ENCODE data around the gene DIAPH2. TPM values are rescaled to one million over a fixed set of nuclear protein-coding genes. Genes with fewer than 3 reads are reported as not detected.

The DIAPH2 gene
- total RNA-seq, 2 donors from 2014 or later = 21.5 to 51.8 TPM

GRCh38 chrX:97605271-97605670 is 920.6 kb downstream of the DIAPH2 start:
- no peaks in the 10 kb centered on the region for H3K9me3 Mint-ChIP-seq
- no peaks in the 10 kb centered on the region for H3K9me3 ChIP-seq (ENCODE audit: control insufficient read depth, low read length)
- H3K27ac ChIP-seq (ENCODE audit: low read depth, low read length) = no peak overlapping the region
- H3K4me3 ChIP-seq (ENCODE audit: low read length) = no peak overlapping the region
- H3K36me3 ChIP-seq (ENCODE audit: control insufficient read depth, insufficient read depth, low read length) = no peaks in the 10 kb centered on the region
- H3K9ac ChIP-seq (ENCODE audit: extremely low read depth, low read length, poor library complexity, severe bottlenecking) = no peak overlapping the region
- peaks cover 3% of the 10 kb centered on the region for H3K36me3 Mint-ChIP-seq (ENCODE audit: low read depth)
- H3K4me1 ChIP-seq (ENCODE audit: control insufficient read depth, insufficient read depth, low read length) = no peaks in the 10 kb centered on the region
- H3K4me1 Mint-ChIP-seq = peaks cover 25% of the 10 kb centered on the region
- H3K27me3 Mint-ChIP-seq (ENCODE audit: insufficient read depth) = no peaks in the 10 kb centered on the region
- no peak for TF ChIP-seq CTCF (conservative IDR thresholded peaks at IDR 0.05)
- no peak for DNase-seq
- no peak overlapping the region for H3K4me3 Mint-ChIP-seq
- H3K27me3 ChIP-seq (ENCODE audit: control insufficient read depth, insufficient read depth, low read length, poor library complexity, severe bottlenecking) = no peaks in the 10 kb centered on the region
- H3K27ac Mint-ChIP-seq = no peak overlapping the region
- 84% methylated on average over 2 of the region's 3 CpGs; no CpG with 5 or more reads in 1 of the 2 experiments for WGBS, 2 experiments (ENCODE audit: insufficient coverage in 1 of 2, insufficient read length in 1 of 2)

DNA sequence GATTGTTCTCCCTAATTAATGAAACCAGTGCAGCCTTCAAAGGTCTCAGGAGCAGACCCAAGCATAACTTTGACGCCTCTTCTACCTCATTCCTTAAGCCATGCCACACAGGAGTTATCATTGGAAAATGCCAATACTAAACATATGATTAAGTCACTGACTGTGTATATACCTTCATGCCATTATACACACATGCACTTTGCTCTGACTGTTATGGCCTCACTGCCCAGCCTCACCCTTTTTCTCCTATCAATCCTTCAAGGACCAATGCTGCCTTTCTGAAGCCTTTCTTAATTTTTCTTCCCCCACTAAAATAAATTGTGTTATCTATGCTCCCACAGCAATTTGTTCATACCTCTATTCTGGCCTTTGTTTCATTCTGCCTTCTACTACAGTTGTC is 924.7 kb downstream of the DIAPH2 start:
- H3K27ac ChIP-seq (ENCODE audit: low read depth, low read length) = no peak overlapping the region
- H3K9me3 Mint-ChIP-seq = no peaks in the 10 kb centered on the region
- TF ChIP-seq CTCF (conservative IDR thresholded peaks at IDR 0.05) = no peak
- no peaks in the 10 kb centered on the region for H3K27me3 Mint-ChIP-seq (ENCODE audit: insufficient read depth)
- H3K4me3 Mint-ChIP-seq = no peak overlapping the region
- no peaks in the 10 kb centered on the region for H3K4me1 ChIP-seq (ENCODE audit: control insufficient read depth, insufficient read depth, low read length)
- peaks cover 8% of the 10 kb centered on the region for H3K4me1 Mint-ChIP-seq
- H3K9ac ChIP-seq (ENCODE audit: extremely low read depth, low read length, poor library complexity, severe bottlenecking) = no peak overlapping the region
- H3K27ac Mint-ChIP-seq = no peak overlapping the region
- DNase-seq = no peak
- H3K4me3 ChIP-seq (ENCODE audit: low read length) = no peak overlapping the region
- no peaks in the 10 kb centered on the region for H3K27me3 ChIP-seq (ENCODE audit: control insufficient read depth, insufficient read depth, low read length, poor library complexity, severe bottlenecking)
- no peaks in the 10 kb centered on the region for H3K9me3 ChIP-seq (ENCODE audit: control insufficient read depth, low read length)
- H3K36me3 Mint-ChIP-seq (ENCODE audit: low read depth) = no peaks in the 10 kb centered on the region
- no peaks in the 10 kb centered on the region for H3K36me3 ChIP-seq (ENCODE audit: control insufficient read depth, insufficient read depth, low read length)
- 93% methylated on average over 1 of the region's 1 CpG; no CpG with 5 or more reads in 1 of the 2 experiments for WGBS, 2 experiments (ENCODE audit: insufficient coverage in 1 of 2, insufficient read length in 1 of 2)

- no peak overlapping the region for H3K27ac Mint-ChIP-seq
These were observed 925.3 kb downstream of the DIAPH2 start for GRCh38 chrX:97609938-97610337.

More at GRCh38 chrX:97609938-97610337, 925.3 kb downstream of the DIAPH2 start:
- 100% methylated on average over 1 of the region's 1 CpG for WGBS, 2 experiments (ENCODE audit: insufficient coverage in 1 of 2, insufficient read length in 1 of 2)
- TF ChIP-seq CTCF (conservative IDR thresholded peaks at IDR 0.05) = no peak
- H3K4me3 Mint-ChIP-seq = no peak overlapping the region
- H3K9me3 Mint-ChIP-seq = no peaks in the 10 kb centered on the region
- Histone ChIP-seq H3K9me3 (ENCODE audit: control insufficient read depth, low read length) (no peaks in the 10 kb centered on the region), H3K27me3 (ENCODE audit: control insufficient read depth, insufficient read depth, low read length, poor library complexity, severe bottlenecking) (no peaks in the 10 kb centered on the region), H3K27ac (ENCODE audit: low read depth, low read length) (no peak overlapping the region), H3K4me1 (ENCODE audit: control insufficient read depth, insufficient read depth, low read length) (no peaks in the 10 kb centered on the region), H3K9ac (ENCODE audit: extremely low read depth, low read length, poor library complexity, severe bottlenecking) (no peak overlapping the region), H3K4me3 (ENCODE audit: low read length) (no peak overlapping the region), H3K36me3 (ENCODE audit: control insufficient read depth, insufficient read depth, low read length) (no peaks in the 10 kb centered on the region)
- no peaks in the 10 kb centered on the region for H3K27me3 Mint-ChIP-seq (ENCODE audit: insufficient read depth)
- H3K36me3 Mint-ChIP-seq (ENCODE audit: low read depth) = no peaks in the 10 kb centered on the region
- peaks cover 6% of the 10 kb centered on the region for H3K4me1 Mint-ChIP-seq
- no peak for DNase-seq
